ENCODE data around the gene SETD1B. TPM values are rescaled to one million over a fixed set of nuclear protein-coding genes. Genes with fewer than 3 reads are reported as not detected.
A peak's percentile ranks its signal among the peaks of the same experiment; 100 is the strongest.

SETD1B gene
- total and polyA plus RNA-seq, 2 experiments from 2014 or later = 2.0 to 2.7 TPM

DNA sequence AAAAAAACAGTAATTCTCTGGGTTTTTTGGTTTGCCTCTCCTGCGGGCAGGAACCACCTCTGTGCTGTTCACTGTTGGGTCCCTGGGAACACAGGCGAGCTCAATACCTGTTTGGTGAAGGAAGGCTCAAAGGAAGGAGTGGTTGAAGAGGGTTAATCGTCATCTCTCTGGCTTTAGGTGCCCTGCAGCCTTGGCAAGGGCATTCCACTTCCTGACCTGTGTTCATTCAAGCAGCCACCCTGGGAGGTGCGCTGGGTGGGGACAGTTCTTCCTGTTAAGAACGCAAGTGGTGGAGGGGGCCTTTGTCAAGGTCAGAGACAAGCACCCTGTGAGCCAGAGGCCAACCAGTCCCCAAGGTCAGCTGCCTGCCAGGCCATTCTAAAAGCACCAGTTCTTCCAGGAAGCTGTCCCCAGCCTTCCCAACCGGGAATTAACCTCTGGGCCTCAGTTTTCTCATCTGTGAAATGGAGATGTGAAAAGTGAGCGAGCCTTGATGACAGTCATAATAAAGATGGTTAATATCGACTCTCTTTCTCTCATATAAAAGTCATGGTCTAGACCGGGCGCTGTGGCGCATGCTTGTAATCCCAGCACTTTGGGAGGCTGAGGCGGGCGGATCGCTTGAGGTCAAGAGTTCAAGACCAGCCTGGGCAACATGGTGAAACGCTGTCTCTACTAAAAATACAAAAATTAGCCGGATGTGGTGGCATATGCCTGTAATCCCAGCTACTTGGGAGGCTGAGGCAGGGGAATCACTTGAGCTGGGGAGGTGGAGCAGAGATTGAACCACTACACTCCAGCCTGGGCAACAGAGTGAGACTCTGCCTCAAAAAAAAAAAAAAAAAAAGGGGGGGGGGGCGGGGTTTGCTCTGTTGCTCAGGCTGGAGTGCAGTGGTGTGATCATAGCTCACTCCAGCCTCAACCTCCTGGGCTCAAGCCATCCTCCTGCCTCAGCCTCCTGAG, 16.5 kb upstream of the SETD1B start:
- H3K4me3 ChIP-seq = no peak overlapping the region
- peaks cover 23% of the 10 kb centered on the region for H3K4me1 ChIP-seq (ENCODE audit: insufficient read depth)
- H4K20me1 ChIP-seq (ENCODE audit: insufficient read depth) = no peaks in the 10 kb centered on the region
- in situ Hi-C loops (cut with MboI) = no loop called here
- no peaks in the 10 kb centered on the region for H3K27me3 ChIP-seq (replicated peaks; ENCODE audit: insufficient read depth)
- no peak for DNase-seq
- H3K9me2 ChIP-seq (ENCODE audit: insufficient read depth) = no peaks in the 10 kb centered on the region
- no peak overlapping the region for H2AFZ ChIP-seq
- H3K79me2 ChIP-seq (ENCODE audit: insufficient read depth) = no peaks in the 10 kb centered on the region
- no peak overlapping the region for H3K4me2 ChIP-seq (ENCODE audit: unreplicated experiment)
- peaks cover 25% of the 10 kb centered on the region for H3F3A ChIP-seq (ENCODE audit: insufficient read depth)
- WGBS, 2 experiments (ENCODE audit: low coverage in 1 of 2, low lambda C conversion rate in 2 of 2, missing lambda C conversion rate in 2 of 2) = 96 to 98% methylated on average over 15 to 17 of the region's 17 CpGs
- H3K27ac ChIP-seq = peak overlapping the region; percentile 19; the same call in 1 of the 2 replicates
- no peaks in the 10 kb centered on the region for H3K9me3 ChIP-seq (ENCODE audit: low read depth)
- no peaks in the 10 kb centered on the region for H3K36me3 ChIP-seq (ENCODE audit: low read depth)
- TF ChIP-seq EZH2phosphoT487 (IDR thresholded peaks at IDR 0.05; ENCODE audit: insufficient read depth, low read depth) (no peak), EZH2 (IDR thresholded peaks at IDR 0.05; ENCODE audit: insufficient read depth, poor library complexity, severe bottlenecking) (no peak)
- H3K9ac ChIP-seq = no peak overlapping the region

DNA sequence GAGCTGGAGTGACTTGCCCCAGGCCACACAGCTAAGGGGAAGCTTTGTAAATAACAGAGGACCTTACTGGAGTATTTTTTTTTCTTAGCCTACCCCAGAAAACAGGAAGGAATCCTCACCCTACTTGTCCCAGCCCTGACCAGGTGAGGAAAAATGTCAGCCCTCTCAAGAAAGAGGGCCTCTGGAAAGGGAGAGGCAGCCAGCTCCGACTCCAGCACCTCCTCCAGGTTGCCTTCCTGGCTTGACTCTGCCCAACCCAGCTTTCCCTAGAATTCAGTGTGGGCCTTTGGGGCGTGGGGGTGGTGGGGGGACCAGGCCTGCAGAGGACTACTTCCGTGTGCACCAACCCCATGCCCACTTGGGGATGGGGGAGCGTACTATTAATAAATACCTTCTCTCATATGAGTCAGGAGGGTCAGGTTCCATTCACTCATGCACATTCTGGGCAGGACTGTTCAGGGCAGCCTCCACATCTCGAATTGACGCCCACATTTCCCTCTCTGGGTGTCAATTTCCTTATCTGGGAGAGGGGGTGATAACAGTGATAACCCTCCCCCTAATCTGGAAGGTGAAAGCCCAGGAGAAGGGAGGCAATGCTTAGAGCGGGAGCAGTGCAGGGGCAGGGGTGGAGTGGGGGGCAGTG, 15.5 kb upstream of the SETD1B start:
- no peak for DNase-seq
- Histone ChIP-seq H3K27me3 (replicated peaks; ENCODE audit: insufficient read depth) (no peaks in the 10 kb centered on the region), H3K79me2 (ENCODE audit: insufficient read depth) (no peaks in the 10 kb centered on the region), H3K27ac (no peak overlapping the region), H3K9me3 (ENCODE audit: low read depth) (no peaks in the 10 kb centered on the region), H3K9ac (no peak overlapping the region), H3K4me2 (ENCODE audit: unreplicated experiment) (no peak overlapping the region), H3F3A (ENCODE audit: insufficient read depth) (peaks cover 24% of the 10 kb centered on the region), H3K4me1 (ENCODE audit: insufficient read depth) (peaks cover 22% of the 10 kb centered on the region), H3K4me3 (no peak overlapping the region), H4K20me1 (ENCODE audit: insufficient read depth) (no peaks in the 10 kb centered on the region), H2AFZ (no peak overlapping the region), H3K36me3 (ENCODE audit: low read depth) (no peaks in the 10 kb centered on the region), H3K9me2 (ENCODE audit: insufficient read depth) (no peaks in the 10 kb centered on the region)
- TF ChIP-seq EZH2phosphoT487 (IDR thresholded peaks at IDR 0.05; ENCODE audit: insufficient read depth, low read depth) = no peak
- no peak for TF ChIP-seq EZH2 (IDR thresholded peaks at IDR 0.05; ENCODE audit: insufficient read depth, poor library complexity, severe bottlenecking)
- in situ Hi-C loops (cut with MboI) = no loop called here
- WGBS, 2 experiments (ENCODE audit: low coverage in 1 of 2, low lambda C conversion rate in 2 of 2, missing lambda C conversion rate in 2 of 2) = 91 to 94% methylated on average over 7 of the region's 7 CpGs

DNA sequence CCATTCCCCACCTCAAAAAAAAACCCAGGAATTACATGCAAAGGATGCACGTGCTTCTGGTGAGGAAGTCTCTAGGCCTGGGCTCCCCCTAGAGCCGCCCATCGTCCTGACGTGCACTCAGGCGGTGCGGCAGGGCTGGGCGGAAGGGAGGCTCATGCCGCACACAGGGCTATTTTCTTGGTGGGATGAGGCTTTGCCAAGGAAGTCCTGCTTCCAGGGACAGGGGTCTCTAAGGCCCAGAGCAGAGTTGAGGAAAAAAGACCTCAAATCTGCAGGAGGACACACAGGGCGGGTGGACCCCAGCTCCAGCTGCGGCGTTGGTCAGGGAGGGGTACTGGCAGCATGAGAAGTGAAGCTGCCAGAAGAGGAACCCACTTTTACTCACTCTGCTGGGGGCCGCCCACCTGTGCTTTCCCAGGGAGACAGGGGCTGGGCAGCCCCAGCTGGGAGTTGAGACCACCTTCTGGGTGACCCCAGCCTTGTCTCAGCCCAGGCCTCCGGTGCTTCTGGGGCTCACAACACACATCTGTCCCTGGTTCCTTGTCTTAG, 14.5 kb upstream of the SETD1B start:
- H3K4me1 ChIP-seq (ENCODE audit: insufficient read depth) = peaks cover 13% of the 10 kb centered on the region
- H3K36me3 ChIP-seq (ENCODE audit: low read depth) = no peaks in the 10 kb centered on the region
- H3K9ac ChIP-seq = no peak overlapping the region
- no peak overlapping the region for H3K4me2 ChIP-seq (ENCODE audit: unreplicated experiment)
- no peak overlapping the region for H3K27ac ChIP-seq
- H3F3A ChIP-seq (ENCODE audit: insufficient read depth) = peaks cover 14% of the 10 kb centered on the region
- no peaks in the 10 kb centered on the region for H3K79me2 ChIP-seq (ENCODE audit: insufficient read depth)
- no peak overlapping the region for H3K4me3 ChIP-seq
- H2AFZ ChIP-seq = no peak overlapping the region
- no peaks in the 10 kb centered on the region for H3K9me3 ChIP-seq (ENCODE audit: low read depth)
- TF ChIP-seq EZH2phosphoT487 (IDR thresholded peaks at IDR 0.05; ENCODE audit: insufficient read depth, low read depth) (no peak), EZH2 (IDR thresholded peaks at IDR 0.05; ENCODE audit: insufficient read depth, poor library complexity, severe bottlenecking) (no peak)
- no peaks in the 10 kb centered on the region for H4K20me1 ChIP-seq (ENCODE audit: insufficient read depth)
- no peaks in the 10 kb centered on the region for H3K9me2 ChIP-seq (ENCODE audit: insufficient read depth)
- in situ Hi-C loops (cut with MboI) = no loop called here
- WGBS, 2 experiments (ENCODE audit: low coverage in 1 of 2, low lambda C conversion rate in 2 of 2, missing lambda C conversion rate in 2 of 2) = 70 to 83% methylated on average over 11 to 13 of the region's 13 CpGs
- no peaks in the 10 kb centered on the region for H3K27me3 ChIP-seq (replicated peaks; ENCODE audit: insufficient read depth)
- no peak for DNase-seq

All from GM23248 (cell line).